ENCODE measurements around the gene ALDH4A1.
"Not testable (repeated sequence)": the region's sequence is repeated elsewhere in the genome, so short reads cannot be mapped to it uniquely, and the experiment has no call there.

ALDH4A1 gene

DNA sequence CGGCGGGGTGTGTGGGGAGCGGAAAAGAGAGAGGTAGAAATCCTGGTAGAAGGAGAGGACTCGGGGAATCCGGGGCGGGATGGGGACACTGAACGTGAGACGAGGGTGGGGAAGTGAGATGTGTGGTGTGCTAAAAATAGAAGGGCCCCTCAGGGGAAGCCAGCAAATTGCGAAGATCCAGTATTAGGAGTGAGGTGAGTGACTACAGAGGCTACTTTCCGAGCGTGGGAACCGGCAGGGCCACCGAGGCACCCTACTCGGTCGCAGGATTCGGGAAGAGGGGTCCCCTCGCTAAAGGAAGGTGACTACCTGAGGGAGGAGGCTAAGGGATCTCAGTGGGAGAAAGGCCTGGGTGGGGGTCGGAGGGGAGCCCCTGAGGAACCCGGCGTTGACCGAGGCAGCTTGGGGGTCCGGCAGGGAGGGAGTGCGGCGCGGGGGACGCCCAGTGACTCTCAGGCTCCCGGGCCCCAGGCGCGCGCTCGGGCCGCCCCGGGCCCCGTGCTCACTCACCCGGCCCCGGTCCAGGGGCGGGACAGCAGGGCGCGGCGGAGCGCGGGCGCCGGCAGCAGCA, 318 bp downstream of the ALDH4A1 start:
- DNase-seq (ENCODE audit: extremely low spot score, insufficient read length, low read depth) (no peak), FAIRE-seq (no peak)

DNA sequence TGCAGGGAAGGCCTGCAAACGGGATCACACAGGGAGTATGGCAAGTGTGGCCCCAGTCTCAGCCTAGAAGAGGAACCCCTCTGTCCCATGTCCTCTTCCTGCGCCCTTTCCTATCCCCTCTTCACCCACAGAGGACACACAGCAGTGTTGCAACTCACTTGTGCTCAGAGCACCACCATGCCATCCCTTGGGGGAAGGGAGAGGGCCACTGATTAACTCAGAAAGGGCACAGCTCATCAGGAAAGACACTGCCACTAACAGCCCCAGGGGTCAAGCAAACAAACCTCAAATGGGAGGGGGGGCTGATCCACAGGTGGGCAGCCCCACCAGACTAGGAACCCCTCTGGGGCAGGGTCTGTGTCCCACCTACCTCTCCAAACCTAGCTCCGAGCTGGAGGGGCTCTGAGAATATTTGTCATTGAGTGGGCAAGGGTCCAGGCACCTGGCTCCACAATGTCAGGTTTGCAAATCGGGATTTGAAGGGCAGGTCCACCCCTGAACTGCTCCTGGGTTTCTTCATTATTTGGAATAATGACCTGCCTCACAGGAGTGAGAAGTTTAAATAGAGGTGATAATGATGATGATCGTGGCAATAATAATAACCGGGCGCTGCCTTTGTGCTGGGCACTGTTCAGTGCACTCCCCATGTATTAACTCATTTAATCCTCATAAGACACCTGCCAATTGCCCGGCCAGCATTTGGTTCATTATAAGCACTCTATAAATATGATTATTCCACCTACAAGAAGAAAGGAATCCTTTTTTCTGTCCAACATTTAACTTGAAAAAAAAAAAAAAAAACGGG, 1.0 kb downstream of the ALDH4A1 start:
- FAIRE-seq (no peak), DNase-seq (ENCODE audit: extremely low spot score, insufficient read length, low read depth) (no peak)

DNA sequence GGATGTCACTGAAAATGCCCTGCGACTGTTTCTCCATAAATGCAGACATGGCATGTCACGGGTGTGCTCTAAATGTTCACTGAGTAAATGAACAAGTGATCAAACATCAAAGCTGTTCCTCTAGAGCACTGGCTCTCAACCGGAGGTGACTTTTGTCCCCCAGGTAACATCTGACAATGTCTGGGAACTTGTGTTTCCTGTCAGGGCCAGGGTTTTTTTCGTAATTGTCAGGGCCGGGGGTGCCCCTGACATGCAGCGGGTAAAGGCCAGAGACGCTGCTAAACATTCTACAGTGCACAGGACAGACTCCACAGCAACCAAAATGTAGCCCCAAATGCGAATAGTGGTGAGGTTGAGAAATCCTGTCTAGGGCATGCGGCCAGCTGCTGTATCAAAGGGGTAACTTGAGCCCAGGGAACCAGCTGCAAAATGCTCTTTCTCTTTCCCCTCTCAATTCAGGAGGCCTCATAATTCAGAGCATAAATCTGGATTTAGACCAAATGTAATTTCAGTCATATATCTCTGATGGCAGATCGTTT, 2.0 kb downstream of the ALDH4A1 start:
- DNase-seq (ENCODE audit: extremely low spot score, insufficient read length, low read depth) (no peak), FAIRE-seq (no peak)

GRCh38 chr1:18899363-18900049, 2.8 kb downstream of the ALDH4A1 start:
- FAIRE-seq (no peak), DNase-seq (ENCODE audit: extremely low spot score, insufficient read length, low read depth) (no peak)

- FAIRE-seq = no peak
- DNase-seq (ENCODE audit: extremely low spot score, insufficient read length, low read depth) = no peak
Observed at GRCh38 chr1:18898567-18898966, 3.8 kb downstream of the ALDH4A1 start.

DNA sequence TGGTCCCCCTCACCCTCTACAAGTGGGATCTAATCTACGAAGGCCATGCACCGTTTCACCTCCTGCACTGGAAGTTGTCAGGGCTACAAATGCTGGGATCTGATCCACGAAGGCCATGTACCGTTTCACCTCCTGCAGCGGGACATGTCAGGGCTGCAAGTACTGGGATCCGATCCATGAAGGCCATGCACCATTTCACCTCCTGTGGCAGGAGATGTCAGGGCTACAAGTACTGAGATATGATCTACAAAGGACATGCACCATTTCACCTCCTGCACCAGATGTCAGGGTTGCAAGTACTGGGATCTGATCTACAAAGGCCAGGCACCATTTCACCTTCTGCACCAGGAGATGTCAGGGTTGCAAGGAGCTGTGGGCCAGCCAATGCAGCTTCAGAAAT, 7.0 kb downstream of the ALDH4A1 start:
- no peak for DNase-seq (ENCODE audit: extremely low spot score, insufficient read length, low read depth)
- FAIRE-seq = no peak

- FAIRE-seq = no peak
- DNase-seq (ENCODE audit: extremely low spot score, insufficient read length, low read depth) = no peak
Observed at GRCh38 chr1:18893120-18893519, 9.2 kb downstream of the ALDH4A1 start.

DNA sequence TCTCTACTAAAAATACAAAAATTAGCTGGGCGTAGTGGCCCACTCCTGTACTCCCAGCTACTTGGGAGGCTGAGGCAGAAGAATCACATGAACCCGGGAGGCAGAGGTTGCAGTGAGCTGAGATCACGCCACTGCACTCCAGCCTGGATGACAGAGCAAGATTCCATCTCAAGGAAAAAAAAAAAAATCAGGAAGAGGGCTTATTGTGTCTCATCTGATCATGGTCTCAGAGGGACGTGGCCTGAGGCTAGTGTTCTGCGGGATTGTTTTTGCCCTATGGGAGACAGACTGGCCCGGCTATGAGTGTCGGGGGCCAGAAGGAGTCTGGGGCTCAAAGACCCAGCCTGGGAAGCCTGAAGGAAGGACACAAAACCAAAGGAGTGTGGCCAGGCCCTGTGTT, 10.5 kb downstream of the ALDH4A1 start:
- not testable (repeated sequence) for FAIRE-seq; DNase-seq (ENCODE audit: extremely low spot score, insufficient read length, low read depth)

GRCh38 chr1:18891426-18891780, 11.0 kb downstream of the ALDH4A1 start:
- DNase-seq (ENCODE audit: extremely low spot score, insufficient read length, low read depth) (no peak), FAIRE-seq (no peak)

DNA sequence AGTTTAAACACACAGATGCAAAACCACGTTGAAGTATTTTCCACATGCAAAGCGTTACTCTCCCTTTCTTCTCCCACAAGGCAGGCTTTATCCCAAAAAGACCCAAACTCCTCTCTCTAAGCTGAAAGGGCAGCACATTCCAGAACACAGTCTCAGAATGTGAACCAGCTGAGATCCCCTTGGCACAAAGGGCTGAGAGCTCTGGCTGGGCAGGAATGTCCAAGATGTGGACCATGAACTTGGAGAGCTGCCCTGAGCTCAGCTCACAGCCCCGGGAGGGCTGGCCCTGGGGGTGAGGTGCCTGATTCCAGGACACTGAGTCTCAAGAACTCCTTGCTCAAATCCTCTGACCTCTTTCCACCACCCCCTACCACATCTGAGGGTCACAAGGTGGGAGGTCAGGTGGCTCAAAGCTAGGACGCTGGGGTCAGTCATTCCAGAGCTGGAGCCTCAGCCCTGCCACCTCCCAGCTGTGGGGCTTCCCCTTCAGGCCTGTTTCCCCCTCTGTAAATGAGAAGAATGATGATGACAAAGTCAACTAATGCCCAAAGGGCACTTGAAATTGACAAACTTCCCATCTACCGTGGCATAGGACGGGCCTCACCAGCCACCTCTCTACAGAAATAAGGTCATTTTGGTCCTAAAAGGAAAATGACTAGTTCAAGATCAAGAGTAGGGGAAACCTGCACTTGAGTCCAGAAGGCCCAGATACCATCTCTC, 11.5 kb downstream of the ALDH4A1 start:
- no peak for DNase-seq (ENCODE audit: extremely low spot score, insufficient read length, low read depth)
- FAIRE-seq = no peak

DNA sequence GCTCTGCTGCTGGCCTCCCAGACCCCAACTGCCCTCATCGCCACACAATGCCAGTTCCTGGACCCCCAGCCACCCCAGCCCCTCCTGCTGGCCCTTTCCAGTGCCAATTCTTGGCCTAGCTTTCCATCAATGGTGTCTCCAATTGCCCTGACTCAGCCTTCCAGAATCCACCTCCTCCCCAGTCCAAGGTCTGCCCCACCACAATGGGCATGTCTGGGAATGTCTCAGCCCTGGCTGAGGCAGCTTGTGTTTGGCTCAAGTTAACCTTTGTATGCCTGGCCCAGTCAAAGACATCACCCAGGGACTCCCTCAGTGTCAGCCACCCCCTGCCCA, 16.4 kb downstream of the ALDH4A1 start:
- DNase-seq (ENCODE audit: extremely low spot score, insufficient read length, low read depth) (no peak), FAIRE-seq (no peak)

GRCh38 chr1:18885311-18886002, 16.9 kb downstream of the ALDH4A1 start:
- no peak for FAIRE-seq
- no peak for DNase-seq (ENCODE audit: extremely low spot score, insufficient read length, low read depth)

DNA sequence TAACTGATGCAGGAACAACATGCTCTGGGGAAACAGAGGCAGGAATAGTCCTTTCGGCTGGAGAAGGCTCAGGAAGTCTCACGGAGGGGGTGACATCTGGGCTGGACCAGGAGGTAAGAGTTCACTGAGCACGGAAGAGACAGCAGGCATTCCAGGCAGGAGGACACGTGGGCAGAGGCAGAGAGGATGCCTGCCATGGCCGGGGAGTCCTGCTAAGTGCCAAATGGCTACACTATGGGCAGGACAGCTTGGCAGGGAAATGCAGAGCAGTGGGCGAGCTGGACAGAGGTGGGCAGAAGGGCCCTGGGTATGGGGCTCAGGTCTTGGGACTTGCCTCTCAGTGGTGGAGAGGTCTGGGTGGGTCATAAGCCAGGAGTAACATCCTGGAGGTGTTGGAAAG, 17.6 kb downstream of the ALDH4A1 start:
- DNase-seq (ENCODE audit: extremely low spot score, insufficient read length, low read depth) (no peak), FAIRE-seq (no peak)

GRCh38 chr1:18884419-18884717, 18.0 kb downstream of the ALDH4A1 start:
- FAIRE-seq (no peak), DNase-seq (ENCODE audit: extremely low spot score, insufficient read length, low read depth) (no peak)

DNA sequence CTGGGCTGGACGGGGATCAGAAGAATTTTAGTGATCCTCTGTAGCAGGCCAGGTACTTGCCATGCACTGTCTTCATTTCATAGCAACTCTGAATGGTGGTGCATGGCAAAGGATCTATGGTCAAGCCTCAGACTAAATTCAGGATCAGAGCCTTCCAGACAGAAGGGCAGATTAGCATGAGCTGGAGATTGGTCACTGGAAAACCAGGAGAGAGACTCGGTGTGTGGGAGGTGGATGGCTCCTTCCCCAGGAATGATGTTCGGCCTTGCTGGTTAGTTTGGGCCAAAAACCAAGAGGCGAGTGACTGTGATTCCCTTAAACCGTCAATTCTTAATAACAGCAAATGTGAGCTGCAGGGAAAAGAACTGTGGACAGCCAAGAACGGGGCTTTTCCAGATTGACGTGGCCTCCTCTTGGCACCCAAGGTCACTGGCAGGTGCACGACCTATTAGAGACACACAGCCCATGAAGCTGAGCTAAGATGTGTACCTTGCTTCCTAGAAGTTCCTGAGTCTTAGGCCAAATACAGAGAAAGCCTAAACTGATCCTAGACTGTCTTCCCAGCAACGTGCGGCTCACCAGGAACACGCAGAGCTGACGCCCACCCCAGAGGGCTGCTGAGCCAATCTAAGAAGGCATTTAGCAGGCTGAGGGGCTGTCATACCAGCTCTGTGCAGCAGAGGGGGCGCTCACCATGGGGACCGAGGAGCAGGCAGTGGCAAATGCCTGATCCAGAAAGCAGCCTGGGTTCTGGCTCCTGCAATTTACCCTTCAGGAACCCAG, 18.5 kb downstream of the ALDH4A1 start:
- peak; percentile 48 for DNase-seq (ENCODE audit: extremely low spot score, insufficient read length, low read depth)
- FAIRE-seq = peak; percentile 86

- no peak for FAIRE-seq
Observed at GRCh38 chr1:18883079-18883478, 19.3 kb downstream of the ALDH4A1 start.

GRCh38 chr1:18882486-18882885, 19.9 kb downstream of the ALDH4A1 start:
- DNase-seq (ENCODE audit: extremely low spot score, insufficient read length, low read depth) (no peak), FAIRE-seq (no peak)

More at GRCh38 chr1:18883079-18883478, 19.3 kb downstream of the ALDH4A1 start:
- DNase-seq (ENCODE audit: extremely low spot score, insufficient read length, low read depth) = no peak

DNA sequence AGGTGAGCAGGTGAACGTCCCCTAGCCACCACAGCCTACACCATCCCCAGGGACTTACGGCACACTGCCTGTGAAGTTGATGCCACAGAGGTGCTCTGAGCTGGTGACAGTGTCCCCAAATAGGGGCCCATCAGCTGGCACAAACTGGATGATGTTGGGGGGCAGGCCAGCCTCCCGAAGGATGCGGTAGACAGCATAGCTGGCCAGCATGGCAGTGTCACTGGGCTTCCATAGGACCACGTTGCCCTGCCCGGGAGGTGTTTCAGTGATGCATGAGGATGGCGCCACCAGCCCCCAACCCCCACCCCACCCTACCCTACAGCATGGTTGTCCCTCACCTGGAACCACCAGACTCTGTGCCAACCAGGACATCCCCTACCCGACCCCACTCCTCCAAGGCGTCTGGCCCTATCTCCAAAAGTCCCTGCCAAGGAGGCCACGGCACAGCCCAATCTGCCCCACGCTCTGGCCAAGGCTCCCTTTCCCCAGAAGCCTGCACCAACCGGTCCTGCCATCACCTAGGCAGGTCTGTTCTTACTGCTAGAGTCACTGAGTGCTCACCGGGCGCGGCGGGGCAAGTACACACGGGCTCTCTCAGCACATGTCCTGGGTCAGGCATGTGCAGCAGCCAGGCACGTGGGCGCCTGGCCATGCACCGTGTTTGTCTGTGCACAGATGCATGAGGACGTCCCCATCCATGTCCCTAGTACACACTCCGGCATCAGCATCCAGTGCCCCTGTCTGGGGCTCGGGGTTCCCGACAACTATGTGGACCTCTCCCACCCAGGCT, 20.5 kb downstream of the ALDH4A1 start:
- DNase-seq (ENCODE audit: extremely low spot score, insufficient read length, low read depth) = no peak
- FAIRE-seq = no peak

DNA sequence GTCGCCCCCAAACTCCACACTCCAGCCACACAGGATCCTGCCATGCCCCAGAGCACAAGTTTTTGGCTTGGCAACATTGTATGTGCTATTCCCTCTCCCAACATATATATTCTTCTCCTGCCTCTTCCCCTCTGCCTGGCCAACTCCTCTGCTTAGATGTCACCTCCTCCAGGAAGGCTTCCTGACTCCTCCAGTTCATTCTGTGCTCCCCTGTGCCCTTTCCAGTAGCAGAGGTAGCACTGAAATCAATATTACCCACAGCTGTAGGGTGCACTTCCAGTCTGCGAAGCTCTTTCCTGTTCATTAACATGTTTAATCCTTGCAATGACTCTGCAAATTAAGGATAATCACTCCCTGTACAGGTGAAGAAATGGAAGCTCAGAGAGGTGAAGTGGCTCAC, 21.2 kb downstream of the ALDH4A1 start:
- DNase-seq (ENCODE audit: extremely low spot score, insufficient read length, low read depth) = no peak

More for the DNA sequence above, 21.2 kb downstream of the ALDH4A1 start:
- FAIRE-seq = no peak

Measured in GM18507 (cell line).